GM19099 (cell line): ENCODE data around the gene MAGEA12.
"Not testable (repeated sequence)": the region's sequence is repeated elsewhere in the genome, so short reads cannot be mapped to it uniquely, and the experiment has no call there.

Experiments used
- POLR2A ChIP-seq: IDR thresholded peaks from 3 replicates; pipeline ENCODE4 v1.6.1; 2011; ENCODE audit warnings: low read depth; ENCODE audit not compliant: insufficient read length; ENCODE audit errors: extremely low read depth

Gene MAGEA12

DNA sequence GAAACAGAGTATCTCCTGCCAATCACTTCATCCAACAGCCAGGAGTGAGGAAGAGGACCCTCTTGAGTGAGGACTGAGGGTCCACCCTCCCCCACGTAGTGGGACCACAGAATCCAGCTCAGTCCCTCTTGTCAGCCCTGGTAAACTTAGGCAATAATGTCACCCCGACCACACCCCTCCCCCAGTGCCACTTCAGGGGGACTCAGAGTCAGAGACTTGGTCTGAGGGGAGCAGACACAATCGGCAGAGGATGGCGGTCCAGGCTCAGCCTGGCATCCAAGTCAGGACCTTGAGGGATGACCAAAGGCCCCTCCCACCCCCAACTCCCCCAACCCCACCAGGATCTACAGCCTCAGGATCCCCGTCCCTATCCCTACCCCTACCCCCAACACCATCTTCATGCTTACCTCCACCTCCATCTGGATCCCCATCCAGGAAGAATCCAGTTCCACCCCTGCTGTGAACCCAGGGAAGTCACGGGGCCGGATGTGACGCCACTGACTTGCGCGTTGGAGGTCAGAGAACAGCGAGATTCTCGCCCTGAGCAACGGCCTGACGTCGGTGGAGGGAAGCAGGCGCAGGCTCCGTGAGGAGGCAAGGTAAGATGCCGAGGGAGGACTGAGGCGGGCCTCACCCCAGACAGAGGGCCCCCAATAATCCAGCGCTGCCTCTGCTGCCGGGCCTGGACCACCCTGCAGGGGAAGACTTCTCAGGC, at the start of gene MAGEA12, which contains the start of gene CSAG1:
Gene MAGEA12 (plus strand): TSS at position 497 of the 715 bp plus-strand sequence. CDS start 2,405 bp downstream, outside the sequence.
Gene CSAG1 (minus strand): TSS at position 461 of the 715 bp plus-strand sequence. CDS start 1,261 bp downstream, outside the sequence.
- no peak for TF ChIP-seq POLR2A

DNA sequence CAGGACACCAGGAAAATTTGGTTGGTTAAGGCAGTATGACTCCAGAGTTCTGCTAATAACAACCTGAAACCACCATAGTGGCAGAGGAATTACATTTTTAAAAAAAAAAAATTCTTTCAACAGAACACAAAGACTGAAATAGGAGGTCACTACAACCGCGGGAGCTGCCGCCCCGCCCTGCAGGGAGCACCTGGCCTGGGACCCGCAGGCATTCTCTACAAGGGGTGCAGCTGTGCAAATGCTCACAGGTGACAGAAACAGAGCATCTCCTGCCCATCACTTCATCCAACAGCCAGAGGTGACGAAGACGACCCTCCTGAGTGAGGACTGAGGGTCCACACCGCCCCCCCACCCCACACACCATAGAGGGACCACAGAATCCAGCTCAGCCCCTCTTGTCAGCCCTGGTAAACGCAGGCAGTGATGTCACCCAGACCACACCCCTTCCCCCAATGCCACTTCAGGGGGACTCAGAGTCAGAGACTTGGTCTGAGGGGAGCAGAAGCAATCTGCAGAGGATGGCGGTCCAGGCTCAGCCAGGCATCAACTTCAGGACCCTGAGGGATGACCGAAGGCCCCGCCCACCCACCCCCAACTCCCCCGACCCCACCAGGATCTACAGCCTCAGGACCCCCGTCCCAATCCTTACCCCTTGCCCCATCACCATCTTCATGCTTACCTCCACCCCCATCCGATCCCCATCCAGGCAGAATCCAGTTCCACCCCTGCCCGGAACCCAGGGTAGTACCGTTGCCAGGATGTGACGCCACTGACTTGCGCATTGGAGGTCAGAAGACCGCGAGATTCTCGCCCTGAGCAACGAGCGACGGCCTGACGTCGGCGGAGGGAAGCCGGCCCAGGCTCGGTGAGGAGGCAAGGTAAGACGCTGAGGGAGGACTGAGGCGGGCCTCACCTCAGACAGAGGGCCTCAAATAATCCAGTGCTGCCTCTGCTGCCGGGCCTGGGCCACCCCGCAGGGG, 35.3 kb upstream of the MAGEA12 start, which contains the start of gene MAGEA3:
Gene MAGEA3 (plus strand): TSS at position 843 of the 980 bp plus-strand sequence. CDS start 2,039 bp downstream, outside the sequence.
- not testable (repeated sequence) for TF ChIP-seq POLR2A

DNA sequence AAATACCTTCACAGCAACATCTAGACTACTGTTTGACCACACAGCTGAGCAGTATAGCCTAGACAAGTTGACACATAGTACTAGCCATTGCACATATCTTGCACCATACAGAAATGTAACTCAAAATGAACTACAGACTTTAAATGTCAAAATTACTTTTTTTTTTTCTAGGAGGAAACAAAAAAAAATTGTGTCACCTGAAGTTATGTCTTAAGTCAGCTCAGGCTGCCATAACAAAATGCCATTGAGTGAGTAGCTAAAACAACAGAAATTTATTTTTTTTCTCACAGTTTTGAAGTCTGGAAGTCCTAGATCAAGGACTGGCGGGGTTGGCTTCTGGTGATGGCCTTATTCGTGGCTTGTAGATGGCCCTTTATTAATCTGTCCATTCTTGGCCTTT, 24.4 kb upstream of the MAGEA12 start, which contains the start of gene CSAG2:
Gene CSAG2 (minus strand): TSS at position 101 of the 400 bp plus-strand sequence. CDS start 161 bp downstream, outside the sequence.
- not testable (repeated sequence) for TF ChIP-seq POLR2A

GRCh38 chrX:152713815-152714787, 19.5 kb upstream of the MAGEA12 start, which contains the start of gene MAGEA2B:
MAGEA2B (plus strand) TSS chrX:152714628; CDS start chrX:152717107, 2,479 bp downstream.
- not testable (repeated sequence) for TF ChIP-seq POLR2A

DNA sequence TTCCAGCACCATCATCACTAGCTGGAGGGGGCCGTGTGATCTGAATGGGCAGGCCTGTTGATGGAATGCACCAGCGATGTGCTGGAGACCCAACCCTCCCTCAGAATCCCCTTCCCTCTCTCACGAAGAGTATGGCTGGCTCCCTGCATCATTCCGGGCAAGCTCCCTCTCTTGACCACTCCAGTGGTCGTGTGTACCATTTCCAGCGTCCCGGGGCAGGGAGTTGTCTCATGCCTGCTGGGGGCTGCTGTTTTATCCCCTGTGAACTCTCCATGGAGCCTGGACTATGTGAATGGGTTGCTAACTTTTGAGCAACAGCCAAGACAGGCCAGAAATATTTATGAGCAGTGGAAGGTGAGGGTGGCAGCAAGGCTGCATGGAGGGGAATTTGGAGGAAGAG, 8.1 kb upstream of the MAGEA12 start:
- no peak for TF ChIP-seq POLR2A

DNA sequence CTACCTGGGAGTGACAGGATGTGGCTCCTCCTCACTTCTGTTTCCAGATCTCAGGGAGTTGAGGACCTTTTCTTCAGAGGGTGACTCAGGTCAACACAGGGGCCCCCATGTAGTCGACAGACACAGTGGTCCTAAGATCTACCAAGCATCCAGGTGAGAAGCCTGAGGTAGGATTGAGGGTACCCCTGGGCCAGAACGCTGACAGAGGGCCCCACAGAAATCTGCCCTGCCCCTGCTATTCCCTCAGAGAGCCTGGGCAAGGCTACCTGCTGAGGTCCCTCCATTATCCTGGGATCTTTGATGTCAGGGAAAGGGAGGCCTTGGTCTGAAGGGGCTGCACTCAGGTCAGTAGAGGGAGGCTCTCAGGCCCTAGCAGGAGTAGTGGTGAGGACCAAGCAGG, 1.5 kb downstream of the MAGEA12 start:
- no peak for TF ChIP-seq POLR2A

GRCh38 chrX:152735860-152736511, 2.4 kb downstream of the MAGEA12 start:
- no peak for TF ChIP-seq POLR2A

DNA sequence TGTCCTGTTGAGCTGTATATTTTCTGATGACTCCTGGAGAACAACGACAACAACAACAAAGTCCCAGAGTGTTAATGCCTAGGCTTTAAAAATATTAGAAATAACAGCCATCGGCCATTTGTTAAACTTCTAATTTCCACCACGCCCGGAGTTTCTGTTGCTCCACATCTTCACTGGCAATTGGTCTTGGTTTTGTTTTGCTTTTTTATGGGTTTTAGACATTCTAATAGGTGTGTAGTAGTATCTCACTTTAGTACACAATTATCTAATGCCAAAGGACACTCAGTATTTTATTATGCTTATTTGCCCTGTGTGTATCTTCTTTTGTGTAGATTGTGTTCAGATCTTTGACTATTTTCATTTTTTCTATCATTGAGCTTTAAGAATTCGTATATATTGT, 5.0 kb downstream of the MAGEA12 start:
- TF ChIP-seq POLR2A, result no peak

- not testable (repeated sequence) for TF ChIP-seq POLR2A
Observed at GRCh38 chrX:152753686-152754650, 20.4 kb downstream of the MAGEA12 start, which contains the start of gene MAGEA2. MAGEA2 (minus strand) TSS chrX:152753842; CDS start chrX:152751363, 2,479 bp downstream.

DNA sequence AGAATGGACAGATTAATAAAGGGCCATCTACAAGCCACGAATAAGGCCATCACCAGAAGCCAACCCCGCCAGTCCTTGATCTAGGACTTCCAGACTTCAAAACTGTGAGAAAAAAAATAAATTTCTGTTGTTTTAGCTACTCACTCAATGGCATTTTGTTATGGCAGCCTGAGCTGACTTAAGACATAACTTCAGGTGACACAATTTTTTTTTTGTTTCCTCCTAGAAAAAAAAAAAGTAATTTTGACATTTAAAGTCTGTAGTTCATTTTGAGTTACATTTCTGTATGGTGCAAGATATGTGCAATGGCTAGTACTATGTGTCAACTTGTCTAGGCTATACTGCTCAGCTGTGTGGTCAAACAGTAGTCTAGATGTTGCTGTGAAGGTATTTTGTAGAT, 25.4 kb downstream of the MAGEA12 start, which contains the start of gene CSAG3:
Gene CSAG3 (plus strand): TSS at position 301 of the 400 bp plus-strand sequence.
- TF ChIP-seq POLR2A, result not testable (repeated sequence)

DNA sequence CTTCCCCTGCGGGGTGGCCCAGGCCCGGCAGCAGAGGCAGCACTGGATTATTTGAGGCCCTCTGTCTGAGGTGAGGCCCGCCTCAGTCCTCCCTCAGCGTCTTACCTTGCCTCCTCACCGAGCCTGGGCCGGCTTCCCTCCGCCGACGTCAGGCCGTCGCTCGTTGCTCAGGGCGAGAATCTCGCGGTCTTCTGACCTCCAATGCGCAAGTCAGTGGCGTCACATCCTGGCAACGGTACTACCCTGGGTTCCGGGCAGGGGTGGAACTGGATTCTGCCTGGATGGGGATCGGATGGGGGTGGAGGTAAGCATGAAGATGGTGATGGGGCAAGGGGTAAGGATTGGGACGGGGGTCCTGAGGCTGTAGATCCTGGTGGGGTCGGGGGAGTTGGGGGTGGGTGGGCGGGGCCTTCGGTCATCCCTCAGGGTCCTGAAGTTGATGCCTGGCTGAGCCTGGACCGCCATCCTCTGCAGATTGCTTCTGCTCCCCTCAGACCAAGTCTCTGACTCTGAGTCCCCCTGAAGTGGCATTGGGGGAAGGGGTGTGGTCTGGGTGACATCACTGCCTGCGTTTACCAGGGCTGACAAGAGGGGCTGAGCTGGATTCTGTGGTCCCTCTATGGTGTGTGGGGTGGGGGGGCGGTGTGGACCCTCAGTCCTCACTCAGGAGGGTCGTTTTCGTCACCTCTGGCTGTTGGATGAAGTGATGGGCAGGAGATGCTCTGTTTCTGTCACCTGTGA, 36.2 kb downstream of the MAGEA12 start, which contains the start of gene MAGEA6:
Gene MAGEA6 (minus strand): TSS at position 141 of the 741 bp plus-strand sequence. CDS start 2,039 bp downstream, outside the sequence.
- TF ChIP-seq POLR2A, result not testable (repeated sequence)
